ENCODE data around the gene TMEM145. TPM values are rescaled to one million over a fixed set of nuclear protein-coding genes. Genes with fewer than 3 reads are reported as not detected.

TMEM145 gene
- total RNA-seq, 6 experiments from 2014 or later = 0.10 to 0.16 (median 0.12) TPM; not detected in 3

DNA sequence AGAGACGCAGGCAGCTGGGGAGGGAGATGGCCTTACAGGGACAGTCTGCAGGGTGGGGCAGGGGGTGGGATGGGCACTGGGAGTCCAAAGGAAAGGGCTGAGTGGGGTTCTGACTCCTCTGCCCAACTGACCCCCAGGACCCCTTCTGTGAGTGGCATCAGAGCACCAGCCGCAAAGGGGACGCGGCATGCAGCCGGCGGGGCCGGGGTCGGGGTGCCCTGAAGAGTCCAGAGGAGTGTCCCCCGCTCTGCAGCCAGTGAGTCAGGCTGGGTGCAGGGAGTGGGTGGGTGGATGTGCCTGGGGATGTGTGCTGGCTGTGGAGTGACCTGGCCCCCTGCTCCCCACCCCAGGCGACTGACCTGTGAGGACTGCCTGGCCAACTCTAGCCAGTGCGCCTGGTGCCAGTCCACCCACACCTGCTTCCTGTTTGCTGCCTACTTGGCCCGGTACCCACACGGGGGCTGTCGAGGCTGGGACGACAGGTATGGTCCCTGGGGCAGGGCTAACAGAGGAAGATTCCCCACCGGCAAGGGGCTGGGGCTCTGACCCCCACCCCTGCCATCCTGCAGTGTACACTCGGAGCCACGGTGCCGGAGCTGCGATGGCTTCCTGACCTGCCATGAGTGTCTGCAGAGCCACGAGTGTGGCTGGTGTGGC, 38.1 kb downstream of the TMEM145 start:
- Histone ChIP-seq H3K27me3 (no peaks in the 10 kb centered on the region), H3K4me1 (no peaks in the 10 kb centered on the region), H3K9me3 (no peaks in the 10 kb centered on the region), H3K4me3 (no peak overlapping the region), H3K36me3 (peaks cover 0 to 3% (median 0%) of the 10 kb centered on the region in 4 donors), H3K27ac (no peak overlapping the region)
- 83% methylated on average over 1 of the region's 21 CpGs for WGBS (ENCODE audit: insufficient coverage, low coverage, low lambda C conversion rate, missing lambda C conversion rate)
- TF ChIP-seq, protein P1, sequence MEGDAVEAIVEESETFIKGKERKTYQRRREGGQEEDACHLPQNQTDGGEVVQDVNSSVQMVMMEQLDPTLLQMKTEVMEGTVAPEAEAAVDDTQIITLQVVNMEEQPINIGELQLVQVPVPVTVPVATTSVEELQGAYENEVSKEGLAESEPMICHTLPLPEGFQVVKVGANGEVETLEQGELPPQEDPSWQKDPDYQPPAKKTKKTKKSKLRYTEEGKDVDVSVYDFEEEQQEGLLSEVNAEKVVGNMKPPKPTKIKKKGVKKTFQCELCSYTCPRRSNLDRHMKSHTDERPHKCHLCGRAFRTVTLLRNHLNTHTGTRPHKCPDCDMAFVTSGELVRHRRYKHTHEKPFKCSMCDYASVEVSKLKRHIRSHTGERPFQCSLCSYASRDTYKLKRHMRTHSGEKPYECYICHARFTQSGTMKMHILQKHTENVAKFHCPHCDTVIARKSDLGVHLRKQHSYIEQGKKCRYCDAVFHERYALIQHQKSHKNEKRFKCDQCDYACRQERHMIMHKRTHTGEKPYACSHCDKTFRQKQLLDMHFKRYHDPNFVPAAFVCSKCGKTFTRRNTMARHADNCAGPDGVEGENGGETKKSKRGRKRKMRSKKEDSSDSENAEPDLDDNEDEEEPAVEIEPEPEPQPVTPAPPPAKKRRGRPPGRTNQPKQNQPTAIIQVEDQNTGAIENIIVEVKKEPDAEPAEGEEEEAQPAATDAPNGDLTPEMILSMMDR (IDR thresholded peaks at IDR 0.05) = no peak
- no peak for TF ChIP-seq POLR2A (IDR thresholded peaks at IDR 0.05)
- DNase-seq = no peak
- intact Hi-C loops (cut with DNase I) = no loop called here
- no peak for ATAC-seq

DNA sequence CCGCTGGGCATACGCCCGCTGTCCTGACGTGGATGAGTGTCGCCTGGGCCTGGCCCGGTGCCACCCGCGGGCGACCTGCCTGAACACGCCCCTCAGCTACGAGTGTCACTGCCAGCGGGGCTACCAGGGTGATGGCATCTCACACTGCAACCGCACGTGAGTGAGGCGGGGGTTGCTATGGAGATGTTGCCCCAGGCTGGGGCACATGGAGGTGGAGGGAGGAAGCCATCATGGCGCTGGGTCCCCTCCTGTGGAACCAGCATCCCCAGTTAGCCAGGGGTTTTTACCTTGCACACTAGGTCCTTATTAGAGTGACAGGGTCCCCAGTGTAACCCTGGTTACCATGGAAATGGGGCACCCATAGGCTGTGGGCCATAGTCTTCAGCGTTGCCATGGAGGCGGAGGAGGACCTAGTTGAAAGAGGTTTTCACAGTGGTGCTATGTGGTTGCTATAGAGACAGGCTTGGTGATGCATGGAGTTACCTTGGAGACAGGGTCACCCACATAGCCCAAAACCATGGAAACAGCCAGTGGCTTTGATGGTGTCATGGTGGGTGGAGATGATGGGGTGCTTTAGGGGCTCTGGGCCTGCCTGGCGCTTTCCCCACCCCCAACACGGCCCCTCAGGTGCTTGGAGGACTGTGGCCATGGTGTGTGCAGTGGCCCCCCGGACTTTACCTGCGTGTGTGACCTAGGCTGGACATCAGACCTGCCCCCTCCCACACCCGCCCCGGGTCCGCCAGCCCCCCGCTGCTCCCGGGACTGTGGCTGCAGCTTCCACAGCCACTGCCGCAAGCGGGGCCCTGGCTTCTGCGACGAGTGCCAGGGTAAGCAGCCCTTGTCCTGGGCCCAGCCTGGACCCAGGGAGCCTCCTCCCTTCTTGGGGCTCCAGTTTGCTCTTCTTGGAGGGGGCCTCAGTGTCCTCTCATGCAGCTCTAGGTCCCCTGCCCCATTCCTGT, 39.5 kb downstream of the TMEM145 start:
- no peak for TF ChIP-seq POLR2A (IDR thresholded peaks at IDR 0.05)
- TF ChIP-seq, protein P1 (IDR thresholded peaks at IDR 0.05) = no peak
- Histone ChIP-seq H3K36me3 (peaks cover 0 to 5% (median 0%) of the 10 kb centered on the region in 4 donors), H3K27me3 (no peaks in the 10 kb centered on the region), H3K4me3 (no peak overlapping the region), H3K9me3 (no peaks in the 10 kb centered on the region), H3K27ac (no peak overlapping the region), H3K4me1 (no peaks in the 10 kb centered on the region)
- ATAC-seq = no peak
- intact Hi-C loops (cut with DNase I) = no loop called here
- no peak for DNase-seq
- WGBS (ENCODE audit: insufficient coverage, low coverage, low lambda C conversion rate, missing lambda C conversion rate) = 40% methylated on average over 1 of the region's 31 CpGs

DNA sequence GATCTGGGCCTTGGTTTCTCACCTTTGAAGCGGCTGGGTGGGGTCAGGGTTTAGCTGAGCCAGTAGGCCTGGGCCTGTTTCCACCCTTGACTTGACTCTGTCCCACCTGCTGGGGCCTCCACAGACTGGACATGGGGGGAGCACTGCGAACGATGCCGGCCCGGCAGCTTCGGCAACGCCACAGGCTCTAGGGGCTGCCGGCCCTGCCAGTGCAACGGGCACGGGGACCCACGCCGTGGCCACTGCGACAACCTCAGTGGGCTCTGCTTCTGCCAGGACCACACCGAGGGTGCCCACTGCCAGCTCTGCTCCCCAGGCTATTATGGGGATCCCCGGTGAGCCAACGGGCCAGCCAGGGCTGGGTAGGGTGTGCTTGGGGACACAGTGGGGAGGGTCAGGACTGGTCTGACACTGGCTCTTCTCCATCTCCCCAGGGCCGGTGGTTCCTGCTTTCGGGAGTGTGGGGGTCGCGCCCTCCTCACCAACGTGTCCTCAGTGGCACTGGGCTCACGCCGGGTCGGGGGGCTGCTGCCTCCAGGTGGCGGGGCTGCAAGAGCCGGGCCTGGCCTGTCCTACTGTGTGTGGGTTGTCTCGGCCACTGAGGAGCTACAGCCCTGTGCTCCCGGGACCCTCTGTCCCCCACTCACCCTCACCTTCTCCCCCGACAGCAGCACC, 40.4 kb downstream of the TMEM145 start:
- Histone ChIP-seq H3K36me3 (peaks cover 0 to 5% (median 0%) of the 10 kb centered on the region in 4 donors), H3K9me3 (no peaks in the 10 kb centered on the region), H3K27ac (no peak overlapping the region), H3K4me3 (no peak overlapping the region), H3K4me1 (no peaks in the 10 kb centered on the region), H3K27me3 (no peaks in the 10 kb centered on the region)
- intact Hi-C loops (cut with DNase I) = no loop called here
- 100% methylated on average over 2 of the region's 29 CpGs for WGBS (ENCODE audit: insufficient coverage, low coverage, low lambda C conversion rate, missing lambda C conversion rate)
- ATAC-seq = no peak
- DNase-seq = no peak
- TF ChIP-seq, protein P1 (IDR thresholded peaks at IDR 0.05) = no peak
- TF ChIP-seq POLR2A (IDR thresholded peaks at IDR 0.05) = no peak

DNA sequence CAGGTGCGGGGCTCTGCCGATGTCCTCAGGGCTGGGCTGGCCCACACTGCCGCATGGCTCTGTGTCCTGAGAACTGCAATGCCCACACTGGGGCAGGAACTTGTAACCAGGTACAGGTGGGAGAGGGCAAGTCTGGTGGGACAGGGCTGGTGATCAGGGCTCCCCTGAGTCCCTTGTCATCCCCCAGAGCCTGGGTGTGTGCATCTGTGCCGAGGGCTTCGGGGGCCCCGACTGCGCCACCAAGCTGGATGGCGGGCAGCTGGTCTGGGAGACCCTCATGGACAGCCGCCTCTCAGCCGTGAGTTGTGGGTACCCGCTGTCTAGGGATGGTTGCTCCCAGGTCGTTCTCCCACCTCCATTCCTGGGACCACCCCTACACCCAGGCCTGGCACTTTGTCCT, 42.8 kb downstream of the TMEM145 start:
- DNase-seq (no peak), ATAC-seq (no peak)
- Histone ChIP-seq H3K9me3 (no peaks in the 10 kb centered on the region), H3K27ac (no peak overlapping the region), H3K4me1 (no peaks in the 10 kb centered on the region), H3K27me3 (no peaks in the 10 kb centered on the region), H3K4me3 (no peak overlapping the region), H3K36me3 (peaks cover 0 to 5% (median 0%) of the 10 kb centered on the region in 4 donors)
- no CpG with 5 or more reads among the region's 12 CpGs for WGBS (ENCODE audit: insufficient coverage, low coverage, low lambda C conversion rate, missing lambda C conversion rate)
- intact Hi-C loops (cut with DNase I) = no loop called here
- TF ChIP-seq, protein P1 (IDR thresholded peaks at IDR 0.05) = no peak
- TF ChIP-seq POLR2A (IDR thresholded peaks at IDR 0.05) = no peak
